B cell (primary cell): ENCODE measurements around the gene SFXN5. TPM values are rescaled to one million over a fixed set of nuclear protein-coding genes. Genes with fewer than 3 reads are reported as not detected.

Experiments
- ATAC-seq: fragments of 200-7000 bp; cut with Tn5 transposase; one replicate; pipeline ENCODE4 v1.10.0; 2021; ENCODE audit warnings: low read depth, mild to moderate bottlenecking, moderate number of reproducible peaks, moderate library complexity
- CTCF ChIA-PET: fragments of 350-600 bp; sonication (Branson Sonifier 250); formaldehyde crosslinking; loops from one replicate; lab custom pipeline; 2021; ENCODE audit warnings: antibody characterized with exemption, inconsistent platforms; lab: Charles Lee
- POLR2A ChIA-PET: fragments of 350-600 bp; sonication (Branson Sonifier 250); formaldehyde crosslinking; loops from one replicate; lab custom pipeline; 2021; ENCODE audit warnings: antibody characterized with exemption; lab: Charles Lee
- DNase-seq: peaks from one replicate; pipeline ENCODE4 v3.0.0; 2013
- H2AFZ ChIP-seq: 2 replicates; pipeline ENCODE4 v1.6.1; 2012; ENCODE audit warnings: mild to moderate bottlenecking, low read depth, low read length; ENCODE audit not compliant: insufficient read depth, poor library complexity, severe bottlenecking
- H3K27ac ChIP-seq, 2 donors: 1 replicate in 1 of 2; 2 replicates in 1 of 2; pipeline ENCODE4 v1.5.1; 2012 to 2013; ENCODE audit warnings: low read length in 2 of 2, mild to moderate bottlenecking in 2 of 2, moderate library complexity in 1 of 2
- H3K27me3 ChIP-seq, 4 experiments: fragments of 200-600 bp in 1 of 4; sonication (generic) in 1 of 4; replicated peaks in 1 of 4; 1 replicate in 2 of 4; 2 replicates in 2 of 4; pipeline versions ENCODE4 v1.6.1 to v1.7.0; 2013 to 2016; ENCODE audit warnings: low read length in 3 of 4, mild to moderate bottlenecking in 2 of 4, mixed read lengths in 1 of 4, moderate library complexity in 1 of 4; ENCODE audit not compliant: insufficient read depth in 4 of 4, control insufficient read depth in 3 of 4; ENCODE audit errors: control extremely low read depth in 1 of 4
- H3K36me3 ChIP-seq, 2 experiments: replicated peaks in 1 of 2; 1 replicate in 1 of 2; 2 replicates in 1 of 2; pipeline versions ENCODE4 v1.6.1 to v1.7.1; 2013; ENCODE audit warnings: low read length in 1 of 2; ENCODE audit not compliant: insufficient read depth in 2 of 2, control insufficient read depth in 1 of 2; ENCODE audit errors: control extremely low read depth in 1 of 2, extremely low read depth in 1 of 2
- H3K4me1 ChIP-seq, 2 donors: fragments of 200-600 bp in 1 of 2; sonication (generic) in 1 of 2; 1 replicate in 1 of 2; 2 replicates in 1 of 2; pipeline versions ENCODE4 v1.5.1 to v1.6.1; 2013 to 2017; ENCODE audit warnings: low read length in 2 of 2; ENCODE audit not compliant: control insufficient read depth in 2 of 2, insufficient read depth in 2 of 2
- H3K4me2 ChIP-seq: replicated peaks from 2 replicates; pipeline ENCODE3; 2012; ENCODE audit warnings: mild to moderate bottlenecking, low read depth, low read length; ENCODE audit not compliant: poor library complexity, severe bottlenecking
- H3K4me3 ChIP-seq, 5 experiments: fragments of 200-600 bp in 1 of 5; sonication (generic) in 1 of 5; 1 replicate in 3 of 5; 2 replicates in 2 of 5; pipeline versions ENCODE4 v1.5.1 to v1.7.0; 2011 to 2016; ENCODE audit warnings: low read length in 4 of 5, mild to moderate bottlenecking in 4 of 5, low read depth in 2 of 5, control low read depth in 1 of 5, moderate library complexity in 1 of 5; ENCODE audit not compliant: insufficient read depth in 1 of 5; ENCODE audit errors: control extremely low read depth in 1 of 5, extremely low read depth in 1 of 5
- H3K79me2 ChIP-seq: fragments of 200-600 bp; sonication (generic); one replicate; pipeline ENCODE4 v1.6.0; 2016; ENCODE audit warnings: low read length; ENCODE audit not compliant: control insufficient read depth, insufficient read depth
- H3K9ac ChIP-seq: fragments of 200-600 bp; sonication (generic); 2 replicates; pipeline ENCODE4 v1.6.1; 2017; ENCODE audit warnings: mild to moderate bottlenecking, low read length, moderate library complexity
- H3K9me3 ChIP-seq, 3 donors: one replicate each; pipeline versions ENCODE4 v1.6.1 to v1.7.1; 2013; ENCODE audit warnings: low read length in 2 of 3; ENCODE audit not compliant: control insufficient read depth in 2 of 3, insufficient read depth in 1 of 3; ENCODE audit errors: control extremely low read depth in 1 of 3
- H4K20me1 ChIP-seq: 2 replicates; pipeline ENCODE4 v1.6.0; 2012; ENCODE audit warnings: mild to moderate bottlenecking, low read length; ENCODE audit not compliant: insufficient read depth, control insufficient read depth, poor library complexity, severe bottlenecking
- H3K27ac Mint-ChIP-seq: one replicate; pipeline ENCODE4 v1.8.0; 2021; ENCODE audit warnings: mixed read lengths
- H3K27me3 Mint-ChIP-seq: one replicate; pipeline ENCODE4 v1.8.0; 2021; ENCODE audit warnings: mixed read lengths
- H3K4me1 Mint-ChIP-seq: one replicate; pipeline ENCODE4 v1.8.0; 2021; ENCODE audit warnings: mixed read lengths
- H3K4me3 Mint-ChIP-seq: one replicate; pipeline ENCODE4 v1.8.0; 2021; ENCODE audit warnings: mixed read lengths
- H3K9me3 Mint-ChIP-seq: one replicate; pipeline ENCODE4 v1.8.0; 2022; ENCODE audit warnings: mixed read lengths; ENCODE audit not compliant: insufficient read depth
- EZH2 ChIP-seq: IDR thresholded peaks from 2 replicates; pipeline ENCODE4 v1.6.1; 2012; ENCODE audit warnings: borderline replicate concordance, low read depth, mild to moderate bottlenecking, moderate library complexity, low read length; ENCODE audit not compliant: insufficient read depth, poor library complexity, severe bottlenecking
- WGBS: methylation state at CpG from one replicate; pipeline ENCODE4 v1.1.5; 2013; ENCODE audit warnings: missing lambda C conversion rate; ENCODE audit not compliant: insufficient coverage; 5-methylcytosine and 5-hydroxymethylcytosine counted together
- intact Hi-C: fragments of 100-400 bp; cut with micrococcal nuclease; formaldehyde crosslinking; loops from one replicate; pipeline ENCODE4 v1.10.0; 2022
- polyA plus RNA-seq: library from polyadenylated mRNA; depleted of rRNA; stranded (reverse); fragments of >200 nt; gene quantifications from 2 replicates; pipeline ENCODE4 v1.2.3, GENCODE V29; 2012
- total RNA-seq, 2 donors: library from RNA; stranded (reverse); fragments of 120-200 nt in 1 of 2; gene quantifications; 1 replicate in 1 of 2; 2 replicates in 1 of 2; pipeline versions ENCODE4 v1.2.3 to v1.2.4, GENCODE V29; 2013 to 2022
- TF ChIP-seq, protein P1 (sequence below): fragments of 200-600 bp; IDR thresholded peaks from one replicate; pipeline ENCODE4 v1.8.0; 2022; ENCODE audit warnings: antibody characterized with exemption, mild to moderate bottlenecking

SFXN5 gene
- total and polyA plus RNA-seq, 2 donors (not counting 1 experiment from before 2014, with no cell fraction given), result 8.0 to 16.9 TPM

DNA sequence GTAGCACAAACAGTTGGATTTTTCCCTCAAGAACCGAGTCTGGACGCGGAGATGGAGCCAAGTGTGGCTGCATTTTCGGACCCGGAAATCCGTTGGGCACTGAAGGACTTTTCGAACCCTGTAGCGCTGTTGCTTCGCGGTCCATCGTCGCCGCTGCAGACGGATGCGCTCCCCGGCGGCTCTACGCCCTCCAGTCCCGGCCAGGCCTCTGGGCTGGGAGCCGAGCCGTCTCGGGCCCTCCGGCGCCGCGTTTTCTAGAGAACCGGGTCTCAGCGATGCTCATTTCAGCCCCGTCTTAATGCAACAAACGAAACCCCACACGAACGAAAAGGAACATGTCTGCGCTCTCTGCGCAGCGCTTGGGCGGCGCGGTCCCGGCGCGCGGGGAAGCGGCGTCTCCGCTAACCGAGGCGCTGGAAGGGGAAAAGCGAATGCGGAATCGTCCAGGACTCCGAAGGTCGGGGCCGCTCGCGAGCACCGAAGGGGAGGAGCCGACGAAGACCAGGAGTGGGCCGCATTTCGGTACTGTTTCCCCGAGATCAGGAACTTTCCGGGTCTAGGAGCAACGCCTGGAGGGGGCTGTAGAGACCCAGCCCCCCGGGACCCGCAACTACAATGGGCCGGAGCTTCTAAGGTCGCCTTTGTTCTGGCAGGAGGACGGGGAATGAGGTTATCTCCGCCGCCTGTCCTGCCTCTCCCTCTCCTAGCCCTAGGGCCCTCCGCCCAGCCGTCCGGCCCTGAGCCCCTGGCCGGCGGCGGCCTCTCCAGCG lies 151.0 kb downstream of the SFXN5 start:
- 4% methylated on average over 77 of the region's 77 CpGs for WGBS
- no peaks in the 10 kb centered on the region for H3K9me3 Mint-ChIP-seq
- no peaks in the 10 kb centered on the region for H3K36me3 ChIP-seq
- no peaks in the 10 kb centered on the region for H4K20me1 ChIP-seq
- TF ChIP-seq, protein P1, sequence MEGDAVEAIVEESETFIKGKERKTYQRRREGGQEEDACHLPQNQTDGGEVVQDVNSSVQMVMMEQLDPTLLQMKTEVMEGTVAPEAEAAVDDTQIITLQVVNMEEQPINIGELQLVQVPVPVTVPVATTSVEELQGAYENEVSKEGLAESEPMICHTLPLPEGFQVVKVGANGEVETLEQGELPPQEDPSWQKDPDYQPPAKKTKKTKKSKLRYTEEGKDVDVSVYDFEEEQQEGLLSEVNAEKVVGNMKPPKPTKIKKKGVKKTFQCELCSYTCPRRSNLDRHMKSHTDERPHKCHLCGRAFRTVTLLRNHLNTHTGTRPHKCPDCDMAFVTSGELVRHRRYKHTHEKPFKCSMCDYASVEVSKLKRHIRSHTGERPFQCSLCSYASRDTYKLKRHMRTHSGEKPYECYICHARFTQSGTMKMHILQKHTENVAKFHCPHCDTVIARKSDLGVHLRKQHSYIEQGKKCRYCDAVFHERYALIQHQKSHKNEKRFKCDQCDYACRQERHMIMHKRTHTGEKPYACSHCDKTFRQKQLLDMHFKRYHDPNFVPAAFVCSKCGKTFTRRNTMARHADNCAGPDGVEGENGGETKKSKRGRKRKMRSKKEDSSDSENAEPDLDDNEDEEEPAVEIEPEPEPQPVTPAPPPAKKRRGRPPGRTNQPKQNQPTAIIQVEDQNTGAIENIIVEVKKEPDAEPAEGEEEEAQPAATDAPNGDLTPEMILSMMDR, result no peak
- peak; percentile 91 for TF ChIP-seq EZH2
- peaks cover 0 to 61% (median 0%) of the 10 kb centered on the region in 3 donors for H3K9me3 ChIP-seq
- no peak overlapping the region for H3K27ac Mint-ChIP-seq
- H3K27me3 Mint-ChIP-seq, result peaks cover 57% of the 10 kb centered on the region
- peaks cover 0 to 92% (median 74%) of the 10 kb centered on the region in 4 experiments for H3K27me3 ChIP-seq
- peak; percentile 68 for DNase-seq
- H3K4me3 ChIP-seq, result peak overlapping the region; percentile 15 to 49 (median 27)
- peak overlapping the region; percentile 80 for H3K4me3 Mint-ChIP-seq
- no peak overlapping the region for H3K27ac ChIP-seq
- H3K4me2 ChIP-seq, result peak overlapping the region; percentile 83
- H2AFZ ChIP-seq, result peak overlapping the region; percentile 51
- peaks cover 58 to 78% of the 10 kb centered on the region in 2 donors for H3K4me1 ChIP-seq
- peaks cover 33% of the 10 kb centered on the region for H3K4me1 Mint-ChIP-seq
- intact Hi-C loops, result no loop called here
- ChIA-PET CTCF (no interaction called here), POLR2A (no interaction called here)
- peak overlapping the region; percentile 55 for H3K9ac ChIP-seq
- no peaks in the 10 kb centered on the region for H3K79me2 ChIP-seq
- no peak for ATAC-seq
